DMS53 (cell line): ENCODE data around the gene PREX1.
"Not testable (repeated sequence)": the region's sequence is repeated elsewhere in the genome, so short reads cannot be mapped to it uniquely, and the experiment has no call there.

Source experiments
- DNase-seq: peaks from one replicate; lab custom pipeline; 2025; lab: John Stamatoyannopoulos, UW

PREX1 gene

DNA sequence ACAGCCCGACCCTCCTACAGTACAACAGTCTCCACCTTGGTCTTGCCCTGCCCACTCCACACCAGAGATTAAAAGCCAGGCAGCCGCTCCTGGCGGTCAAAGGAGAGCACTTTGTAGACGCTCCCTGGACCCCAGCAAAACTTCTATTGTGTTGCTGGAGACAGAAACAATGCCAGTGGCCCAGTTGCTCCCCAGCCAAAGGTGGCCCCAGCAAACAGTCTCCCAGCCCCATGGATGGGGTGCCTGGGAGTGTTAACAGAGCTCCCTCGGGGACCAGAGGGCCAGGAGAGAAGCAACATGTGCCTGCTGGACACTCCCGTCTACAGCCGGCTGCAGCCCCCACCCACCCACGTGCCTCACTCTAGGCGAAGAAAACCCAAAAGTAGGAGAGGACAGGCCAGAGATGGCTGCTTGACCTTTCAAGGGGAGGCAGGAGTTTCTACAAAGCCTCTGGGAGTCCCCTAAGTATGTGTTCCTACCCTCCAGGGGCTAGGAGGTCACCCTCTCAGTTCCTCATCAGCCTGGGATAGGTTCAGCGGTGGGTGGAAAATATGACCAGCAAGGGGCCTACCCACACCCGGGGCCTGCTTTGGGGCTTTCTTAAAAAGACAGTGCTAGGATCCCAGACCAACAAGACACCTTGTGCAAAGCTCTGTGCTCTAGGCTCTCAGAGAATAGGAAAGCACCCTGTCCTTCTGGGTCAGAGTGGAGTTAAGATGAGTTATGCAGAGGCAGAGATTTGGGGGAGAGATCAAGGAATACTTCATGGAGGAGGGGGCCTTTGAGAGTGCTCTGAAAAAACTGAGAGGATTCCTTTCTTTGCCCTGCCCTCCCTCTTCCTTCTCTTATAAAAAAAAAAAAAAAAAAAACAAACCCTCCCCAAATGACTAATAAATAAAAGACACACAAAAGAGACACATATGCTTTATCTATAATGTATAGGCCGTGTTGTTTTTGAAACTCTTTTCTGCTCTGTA is 19.0 kb upstream of the PREX1 start:
- no peak for DNase-seq

DNA sequence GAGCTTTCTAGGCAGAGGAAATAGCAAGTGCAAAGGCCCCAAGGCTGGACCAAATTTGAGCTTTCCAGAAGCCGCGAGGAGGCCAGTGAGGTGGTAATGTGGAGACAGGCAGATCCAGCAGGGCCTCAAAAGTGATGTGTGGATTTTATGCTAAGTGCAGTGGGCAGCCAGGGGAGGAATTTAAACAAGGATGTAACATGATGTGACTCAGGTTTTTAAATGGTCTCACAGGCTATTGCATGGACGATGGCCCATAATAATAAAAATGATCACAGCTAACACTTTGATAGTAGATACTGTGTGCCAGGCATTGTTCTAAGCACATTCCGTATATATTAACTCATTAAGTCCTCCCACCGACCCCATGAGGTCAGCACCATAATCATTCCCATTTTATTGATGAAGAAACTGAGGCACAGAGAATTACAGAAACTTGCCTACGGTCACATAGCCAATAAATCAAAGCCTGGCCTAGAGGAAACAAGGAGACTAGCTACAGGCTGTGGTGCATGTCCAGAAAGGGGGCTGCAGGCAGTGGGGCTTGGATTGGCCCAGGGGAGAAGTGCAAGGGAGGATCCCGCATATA is 18.0 kb upstream of the PREX1 start:
- no peak for DNase-seq

DNA sequence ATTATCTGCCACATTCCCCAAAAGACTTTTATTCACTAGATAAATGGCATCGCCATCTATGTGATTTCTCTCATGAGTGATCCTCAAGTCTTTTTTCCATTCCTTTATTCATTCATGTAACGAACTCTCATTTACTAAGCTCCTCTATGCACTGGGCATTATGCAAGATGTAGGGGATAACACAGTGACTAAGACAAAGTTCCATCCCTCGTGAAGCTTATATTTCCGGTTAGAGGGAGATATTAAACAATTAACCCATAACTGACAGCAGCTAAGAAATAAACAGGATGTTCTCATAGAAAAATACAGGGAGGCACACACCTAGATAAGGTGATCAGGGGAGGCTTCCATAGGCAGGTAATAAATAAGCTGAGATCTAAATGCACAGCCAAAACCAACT is 17.2 kb upstream of the PREX1 start:
- DNase-seq, result no peak

DNA sequence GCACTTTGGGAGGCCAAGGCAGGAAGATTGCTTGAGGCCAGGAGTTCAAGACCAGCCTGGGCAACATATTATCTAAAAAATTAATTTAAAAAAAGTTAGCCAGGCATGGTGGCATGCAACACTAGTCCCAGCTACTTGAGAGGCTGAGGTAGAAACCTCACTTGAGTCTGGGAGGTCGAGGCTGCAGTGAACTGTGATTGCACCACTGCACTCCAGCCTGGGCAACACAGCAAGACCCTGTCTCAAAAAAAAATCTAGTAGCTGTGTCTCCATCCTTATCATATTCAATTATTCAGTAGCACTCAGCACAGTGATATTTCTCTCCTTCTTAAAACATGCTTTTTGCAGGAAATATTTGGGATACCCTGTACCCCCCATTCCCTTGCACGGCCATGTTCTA is 16.1 kb upstream of the PREX1 start:
- not testable (repeated sequence) for DNase-seq

DNA sequence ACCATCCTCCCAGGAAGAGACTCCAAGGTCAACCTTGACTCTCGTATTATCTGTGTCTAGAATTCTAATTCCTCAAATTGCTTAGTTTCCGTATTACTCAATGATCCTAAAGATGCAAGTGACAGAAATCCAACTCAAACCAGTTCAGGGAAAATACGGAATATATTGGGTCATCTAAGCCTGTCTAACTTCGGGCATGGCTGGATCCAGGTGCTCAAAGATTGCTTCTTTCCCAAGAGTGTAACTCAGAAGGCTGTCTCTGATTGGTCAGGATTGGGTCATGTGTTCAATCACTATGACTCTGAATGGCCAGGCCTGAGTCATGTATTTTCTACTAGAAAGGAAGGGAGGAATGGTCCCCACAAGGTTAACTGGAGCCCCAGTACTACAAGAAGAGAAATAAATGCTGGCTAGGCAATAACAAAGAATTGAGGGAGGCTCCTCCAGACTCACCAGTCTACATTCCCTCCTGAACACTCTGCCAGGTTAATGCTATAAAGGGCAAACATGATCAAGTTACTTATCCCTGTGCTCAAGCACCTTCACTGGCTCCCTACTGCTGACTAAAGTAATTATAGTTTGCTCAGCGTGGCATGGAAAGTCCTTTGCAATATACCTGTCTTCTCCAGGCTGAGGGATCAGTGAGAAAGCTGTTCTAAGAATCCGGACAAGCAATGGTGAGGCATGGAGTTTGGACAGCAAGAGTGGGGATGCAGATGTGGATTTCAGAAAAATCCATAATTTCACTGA is 15.4 kb upstream of the PREX1 start:
- no peak for DNase-seq

DNA sequence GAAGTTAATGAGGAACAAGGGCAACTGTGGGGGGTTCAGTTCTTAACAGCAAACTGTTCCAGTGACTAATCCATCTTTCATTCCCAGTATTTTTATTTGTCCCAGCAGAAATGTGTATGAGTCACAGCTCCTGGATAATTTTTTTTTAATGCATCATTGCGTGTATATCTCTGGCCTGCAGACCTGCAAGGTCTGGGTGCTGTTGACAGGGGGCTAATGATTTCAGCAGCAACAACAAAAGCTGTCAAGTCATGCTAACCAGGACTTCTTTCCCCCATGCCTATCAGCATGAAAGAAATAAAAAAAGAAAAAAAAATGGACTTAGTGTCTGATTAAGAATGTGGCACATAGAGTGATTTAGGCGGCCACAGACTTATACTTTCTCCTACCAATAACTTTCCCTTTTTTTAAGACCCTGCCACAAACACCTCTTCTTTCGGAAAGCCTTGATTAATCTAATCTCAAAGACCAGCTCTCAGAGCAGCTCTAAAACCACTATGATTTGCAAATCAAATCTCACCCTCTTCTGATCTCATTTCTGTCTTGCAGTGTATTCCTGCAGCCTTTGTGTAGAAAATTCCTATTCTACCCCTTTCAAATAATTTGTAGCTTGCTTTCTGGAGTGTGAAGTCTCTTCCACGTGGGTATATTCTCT is 14.2 kb upstream of the PREX1 start:
- DNase-seq, result no peak

DNA sequence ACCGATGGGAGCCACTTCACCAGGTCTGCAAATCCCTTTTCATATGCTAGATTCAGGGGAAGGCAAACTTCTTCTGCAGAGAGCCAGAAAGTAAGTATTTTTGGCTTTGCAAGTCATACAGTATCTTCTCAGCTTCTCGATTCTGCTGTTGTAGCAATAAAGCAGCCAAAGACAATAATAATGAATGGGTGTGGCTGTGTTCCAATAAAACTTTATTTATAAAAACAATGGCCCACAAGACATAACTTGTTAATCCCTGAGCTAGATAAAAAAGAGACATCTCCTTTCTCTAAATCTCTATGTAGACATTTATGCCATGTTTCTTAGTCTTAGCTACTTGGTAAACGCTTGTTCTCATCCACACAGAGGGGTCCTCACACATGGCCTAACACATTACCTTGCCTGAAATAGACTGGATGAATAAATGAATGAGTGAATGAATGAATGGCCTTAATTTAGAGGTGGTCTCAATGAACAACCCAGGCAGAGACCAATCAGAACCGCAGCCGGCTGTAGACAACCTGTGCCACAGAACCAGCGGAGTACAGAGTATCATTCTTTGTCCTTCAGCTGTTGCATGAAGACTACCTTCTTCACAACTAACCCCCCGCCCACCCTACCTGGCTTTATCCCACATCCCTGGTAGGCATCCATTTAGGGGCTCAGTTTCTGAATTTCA is 13.5 kb upstream of the PREX1 start:
- DNase-seq, result no peak

DNA sequence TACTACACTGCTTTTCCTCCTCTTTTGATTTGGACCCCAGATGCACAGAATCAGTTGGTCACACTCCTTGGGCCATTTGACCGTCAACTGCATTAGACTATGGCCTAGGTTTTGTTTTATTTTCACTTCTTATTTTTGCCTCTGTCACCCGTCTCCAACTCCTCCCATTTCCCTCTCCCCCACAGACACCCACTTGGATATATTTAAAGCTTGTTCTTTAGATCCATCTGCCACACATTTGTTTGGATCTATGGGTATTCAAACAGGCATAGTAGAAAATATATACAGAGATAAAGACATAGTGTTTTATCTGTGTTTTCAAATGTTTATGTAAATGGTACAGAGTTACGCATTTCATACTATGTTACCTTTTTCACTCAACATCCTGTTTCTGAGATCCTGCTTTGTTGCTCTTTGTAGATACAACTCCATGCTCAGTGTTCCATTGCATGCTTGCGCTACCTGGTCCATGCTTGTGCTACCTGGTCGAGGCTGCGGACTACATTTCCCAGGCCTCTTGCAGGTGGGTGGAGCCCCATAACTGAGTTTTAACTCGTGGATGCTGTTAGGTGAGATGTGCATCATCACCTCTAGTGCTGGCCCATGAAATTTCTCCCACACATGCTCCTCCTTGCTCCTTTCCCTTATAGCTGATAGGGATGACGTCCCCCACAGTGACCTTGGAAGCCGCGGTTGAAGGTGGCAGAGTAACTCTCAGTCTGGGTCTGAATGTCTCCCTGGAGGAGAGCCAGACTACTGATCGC is 11.5 kb upstream of the PREX1 start:
- no peak for DNase-seq

DNA sequence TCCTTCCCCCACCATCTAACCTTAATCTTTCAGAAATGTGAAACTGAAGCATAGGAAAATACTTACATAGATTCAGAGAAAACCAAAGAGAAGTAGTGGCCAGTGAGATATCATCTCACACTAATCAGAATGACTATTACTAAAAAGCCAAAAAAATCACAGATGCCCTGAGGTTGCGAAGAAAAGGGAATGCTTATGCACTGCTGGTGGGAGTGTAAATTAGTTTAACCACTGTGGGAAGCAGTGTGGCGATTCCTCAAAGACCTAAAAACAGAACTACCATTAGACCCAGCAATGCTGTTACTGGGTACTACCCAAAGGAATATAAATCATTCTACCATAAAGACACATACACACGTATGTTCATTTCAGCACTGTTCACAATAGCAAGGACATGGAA is 9.2 kb upstream of the PREX1 start:
- DNase-seq, result no peak

DNA sequence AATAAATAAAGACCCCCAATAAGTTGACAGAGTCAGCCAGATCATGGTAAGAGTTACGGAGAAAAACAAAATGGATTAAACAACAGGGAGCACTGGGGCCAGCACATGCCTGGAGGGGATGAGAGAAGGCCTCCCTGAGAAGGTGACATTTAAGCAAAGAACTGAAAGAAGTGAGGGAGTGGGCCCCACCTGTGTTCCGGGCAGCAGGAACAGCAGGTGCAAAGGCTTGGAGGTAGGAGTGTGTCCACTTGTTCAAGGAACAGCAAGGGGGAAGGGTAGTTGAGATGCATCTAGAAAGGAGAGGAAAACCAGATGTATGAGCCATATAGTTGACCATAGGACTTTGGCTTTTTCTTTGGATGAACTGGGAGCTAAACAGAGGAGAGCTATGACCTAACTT is 7.6 kb upstream of the PREX1 start:
- DNase-seq, result no peak

DNA sequence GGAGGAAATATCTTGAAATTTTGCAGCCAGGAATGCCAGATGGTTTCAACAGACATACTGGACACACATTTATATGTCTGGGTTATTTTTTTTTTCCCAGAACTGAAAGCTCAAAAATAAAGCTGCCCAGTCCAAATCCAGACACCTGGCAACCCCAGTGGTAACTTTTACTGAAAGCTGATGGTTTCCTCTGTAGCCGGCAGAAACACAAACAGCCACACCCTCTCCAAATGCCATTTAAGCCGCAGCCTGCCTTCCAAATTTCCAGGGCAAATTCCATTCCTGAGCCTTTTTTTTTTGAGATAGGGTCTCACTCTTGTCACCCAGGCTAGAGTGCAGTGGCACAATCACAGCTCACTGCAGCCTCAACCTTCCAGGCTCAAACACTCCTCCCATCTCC is 6.5 kb upstream of the PREX1 start:
- no peak for DNase-seq

DNA sequence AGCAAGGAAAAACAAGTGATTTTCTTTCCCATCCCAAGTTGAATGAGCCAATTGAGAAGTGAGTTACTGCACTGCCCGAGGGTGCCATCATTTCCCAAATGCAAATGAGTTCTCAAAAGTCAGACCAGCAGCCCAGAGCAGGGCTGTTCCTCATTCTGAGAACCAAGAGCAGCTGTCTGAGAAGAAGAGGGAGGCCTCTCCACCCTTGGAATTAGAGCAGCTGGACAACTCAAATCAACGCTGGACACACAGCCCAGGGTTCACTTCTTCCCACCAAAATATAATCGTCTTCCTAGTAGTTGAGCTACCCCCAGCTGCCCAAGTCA is 4.6 kb upstream of the PREX1 start:
- no peak for DNase-seq

DNA sequence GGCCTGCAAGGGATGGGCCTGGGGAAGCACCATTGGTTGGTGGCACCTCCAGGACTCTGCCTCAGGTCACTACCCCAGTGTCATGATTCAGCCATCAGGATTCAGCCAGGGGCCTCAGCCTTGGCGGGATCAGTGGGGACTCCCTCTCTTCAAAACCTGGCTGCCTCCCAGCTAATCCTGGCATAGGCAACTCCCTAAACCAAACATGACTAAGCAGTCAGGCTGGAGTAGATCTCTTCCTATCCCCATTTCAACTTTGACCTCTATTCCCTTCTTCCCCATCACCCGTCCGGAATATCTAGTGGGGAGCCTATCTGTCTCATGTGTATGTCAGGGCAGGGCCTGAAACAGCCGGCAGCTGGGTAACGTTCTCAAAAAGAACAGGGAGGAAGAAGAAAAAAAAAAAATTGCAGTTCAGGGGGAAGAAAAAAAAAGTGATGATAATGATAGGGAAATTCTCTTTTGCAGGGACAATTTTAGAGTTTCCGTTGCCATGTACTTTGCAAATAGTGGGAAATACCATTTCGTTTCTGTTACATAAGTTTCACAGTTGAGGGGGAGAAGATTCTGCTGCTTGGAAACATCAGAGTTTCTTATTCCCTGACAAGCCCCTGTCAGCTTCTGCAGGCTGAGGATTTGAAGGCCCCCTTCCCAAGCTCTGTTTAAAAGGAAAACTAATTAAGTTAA is 4.1 kb upstream of the PREX1 start:
- DNase-seq, result no peak

DNA sequence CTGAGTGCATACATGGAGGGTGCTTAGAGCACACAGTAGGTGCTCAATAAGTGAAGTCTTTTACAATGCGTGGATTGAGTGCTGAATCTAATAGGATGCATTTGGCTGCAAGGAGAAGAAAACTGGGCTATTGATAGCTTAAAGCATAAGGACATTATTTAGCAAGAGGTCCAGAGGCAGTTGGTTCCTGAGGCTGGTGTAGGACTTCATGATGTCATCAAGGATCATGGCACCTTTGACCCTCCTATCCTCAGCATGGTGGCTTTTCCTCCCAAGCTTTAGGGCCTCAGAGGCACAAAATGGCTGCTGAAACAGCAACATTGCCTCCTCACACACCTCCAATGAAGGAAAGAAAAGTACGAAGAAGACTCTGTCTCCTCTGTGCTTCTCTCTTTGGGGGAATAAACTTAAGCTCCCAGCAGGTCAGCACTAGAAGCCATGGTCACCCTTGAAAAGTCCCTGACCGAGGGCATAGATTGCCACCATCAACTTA is 3.1 kb upstream of the PREX1 start:
- no peak for DNase-seq

DNA sequence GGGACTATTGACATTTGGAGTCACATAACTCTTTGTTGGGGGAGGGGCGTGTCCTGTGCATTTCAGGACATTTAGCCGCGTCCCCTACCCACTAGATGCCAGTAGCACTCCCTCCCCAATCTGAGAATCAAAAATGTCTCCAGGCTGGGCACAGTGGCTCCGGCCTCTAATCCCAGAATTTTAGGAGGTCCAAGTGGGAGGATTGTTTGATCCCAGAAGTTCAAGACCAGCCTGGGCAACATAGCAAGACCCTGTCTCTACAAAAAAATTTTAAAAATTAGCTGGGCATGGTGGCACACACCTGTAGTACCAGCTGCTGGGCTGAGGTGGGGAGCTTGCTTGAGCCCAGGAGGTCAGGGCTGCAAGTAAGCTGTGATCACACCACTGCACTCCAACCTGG is 2.1 kb upstream of the PREX1 start:
- no peak for DNase-seq

DNA sequence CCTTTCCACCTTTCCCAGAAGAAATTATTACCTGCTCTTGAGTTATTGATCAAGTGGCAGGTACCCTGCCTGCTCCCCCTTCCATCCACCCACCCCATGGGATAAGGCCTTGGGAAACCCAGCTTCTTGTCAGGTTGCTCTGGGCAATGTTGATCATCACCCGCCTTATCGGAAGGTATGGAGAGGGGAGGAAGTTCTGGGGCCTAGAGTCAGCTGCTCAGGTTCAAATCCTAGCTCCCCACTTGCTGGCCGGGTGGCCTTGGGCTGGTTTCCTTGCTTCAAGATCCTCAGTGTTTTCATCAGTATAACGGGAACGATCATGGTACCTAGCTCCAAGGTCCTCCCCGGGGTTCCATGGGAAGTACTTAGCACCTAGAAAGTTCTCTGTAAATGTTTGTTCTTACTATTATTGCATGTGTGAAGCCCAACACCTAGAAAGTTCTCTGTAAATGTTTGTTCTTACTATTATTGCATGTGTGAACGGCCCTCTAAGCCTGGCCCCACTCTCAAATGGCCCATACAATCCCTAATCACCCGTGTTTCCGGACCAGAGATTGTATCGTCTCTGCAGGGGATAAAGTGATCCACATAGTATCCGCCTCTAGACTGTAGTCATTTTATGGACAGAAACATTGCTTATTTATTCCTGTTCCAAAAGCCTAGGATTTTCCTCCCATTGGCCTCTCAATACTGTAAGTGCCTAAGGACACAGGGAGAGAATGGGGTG is 1.1 kb upstream of the PREX1 start:
- DNase-seq, result no peak

DNA sequence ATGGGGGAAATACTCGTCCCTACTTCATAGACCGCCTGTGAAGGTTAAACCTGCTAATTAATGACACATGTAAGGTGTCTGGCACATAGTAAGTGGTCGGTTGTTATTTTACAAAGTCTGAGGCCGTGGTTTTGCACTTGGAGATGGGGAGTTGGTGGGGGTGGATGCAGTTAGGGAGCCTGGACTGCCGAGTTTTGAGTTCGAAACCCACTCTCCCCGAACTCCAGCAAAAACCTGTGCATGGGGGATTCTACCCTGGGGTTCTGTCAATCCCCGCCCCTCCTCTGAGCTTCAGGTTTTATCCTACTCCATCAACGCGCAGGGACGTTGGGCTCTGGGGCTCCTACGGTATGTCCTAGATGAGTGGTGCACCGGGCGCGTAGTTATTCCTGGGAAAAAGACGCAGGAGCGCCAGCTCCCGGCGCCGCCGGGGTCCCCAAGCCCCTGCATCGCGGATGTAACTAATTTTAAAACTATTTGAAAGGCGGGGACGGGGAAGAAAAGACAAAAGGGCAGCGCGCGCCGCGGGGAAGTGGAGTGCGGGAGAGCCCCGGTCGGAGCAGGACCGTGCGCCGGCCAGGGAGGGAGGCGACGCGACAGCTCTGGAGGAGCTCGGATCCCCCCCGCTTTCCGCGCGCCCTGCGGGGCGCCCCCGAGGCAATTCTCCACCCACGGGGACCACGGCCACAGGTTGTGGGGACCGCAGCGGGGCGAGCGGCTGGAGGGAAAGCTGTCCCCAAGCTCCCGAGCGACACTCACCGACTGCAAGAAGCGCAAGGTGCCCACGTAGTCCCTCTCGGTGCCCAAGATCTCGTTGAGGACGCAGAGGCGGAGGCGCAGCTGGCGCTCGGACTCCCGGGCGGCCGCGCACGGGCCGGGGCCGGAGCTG is 672 bp downstream of the PREX1 start:
- DNase-seq, result no peak

DNA sequence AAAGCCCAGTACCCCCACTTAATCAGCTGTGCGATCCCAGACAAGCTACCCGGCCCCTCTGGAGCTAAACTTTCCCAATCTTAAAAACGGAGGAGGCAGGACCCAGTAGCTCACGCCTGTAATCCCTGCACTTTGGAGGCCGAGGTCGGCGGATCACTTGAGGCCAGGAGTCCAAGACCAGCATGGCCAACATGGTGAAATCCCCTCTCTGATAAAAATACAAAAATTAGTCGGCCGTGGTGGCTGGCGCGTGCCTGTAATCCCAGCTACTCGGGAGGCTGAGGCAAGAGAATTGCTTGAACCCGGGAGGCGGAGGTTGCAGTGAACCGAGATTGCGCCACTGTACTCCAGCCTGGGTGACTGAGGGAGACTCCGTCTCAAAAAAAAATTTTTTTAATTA is 1.3 kb downstream of the PREX1 start:
- not testable (repeated sequence) for DNase-seq

DNA sequence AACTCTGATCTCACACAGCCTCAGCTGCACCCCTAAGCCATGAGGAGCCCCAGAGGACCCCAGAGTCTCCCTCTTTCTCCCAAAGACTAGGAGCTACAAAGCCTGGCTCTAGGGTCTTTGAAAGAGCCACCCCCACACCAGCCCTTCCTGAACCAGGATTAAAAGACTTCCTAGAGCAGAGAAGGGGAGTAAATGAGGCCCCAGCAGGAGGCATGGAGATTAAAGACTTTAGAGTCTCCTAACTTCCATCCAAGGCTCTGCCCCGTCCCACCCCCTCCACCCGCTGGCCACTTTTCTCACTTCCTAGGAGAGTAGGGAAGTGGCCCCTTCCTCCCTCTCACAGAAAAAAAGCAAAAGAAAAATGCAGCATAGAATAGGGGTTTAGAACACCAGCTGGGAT is 1.7 kb downstream of the PREX1 start:
- no peak for DNase-seq
